Neural progenitor cell (in vitro differentiated cells): Measurements from ENCODE around the gene PACRG. TPM values are rescaled to one million over a fixed set of nuclear protein-coding genes. Genes with fewer than 3 reads are reported as not detected.

Experiments
- DNase-seq: peaks from one replicate; pipeline ENCODE4 v3.0.0-alpha.2; 2016; ENCODE audit warnings: low spot score
- H2AFZ ChIP-seq: fragments of 200-600 bp; sonication (generic); replicated peaks from 2 replicates; pipeline ENCODE4 v1.6.1; 2016; ENCODE audit warnings: antibody characterized with exemption
- H3F3A ChIP-seq: fragments of 200-600 bp; sonication (generic); 2 replicates; pipeline ENCODE4 v1.6.1; 2016; ENCODE audit warnings: antibody characterized with exemption, low read depth
- H3K27ac ChIP-seq: fragments of 200-600 bp; sonication (generic); 2 replicates; pipeline ENCODE4 v1.5.1; 2016; ENCODE audit warnings: mild to moderate bottlenecking
- H3K27me3 ChIP-seq: fragments of 200-600 bp; sonication (generic); 2 replicates; pipeline ENCODE4 v1.6.1; 2016; ENCODE audit warnings: mild to moderate bottlenecking, moderate library complexity
- H3K36me3 ChIP-seq: fragments of 200-600 bp; sonication (generic); 2 replicates; pipeline ENCODE4 v1.5.1; 2016
- H3K4me1 ChIP-seq: fragments of 200-600 bp; sonication (generic); 2 replicates; pipeline ENCODE4 v1.6.1; 2016; ENCODE audit warnings: mixed run types
- H3K4me2 ChIP-seq: fragments of 200-600 bp; sonication (generic); 2 replicates; pipeline ENCODE4 v1.6.1; 2016
- H3K4me3 ChIP-seq: fragments of 200-600 bp; sonication (generic); 2 replicates; pipeline ENCODE4 v1.5.1; 2016
- H3K79me2 ChIP-seq: fragments of 200-600 bp; sonication (generic); 2 replicates; pipeline ENCODE4 v1.6.1; 2016; ENCODE audit warnings: low read depth
- H3K9ac ChIP-seq: fragments of 200-600 bp; sonication (generic); 2 replicates; pipeline ENCODE4 v1.6.1; 2016
- H3K9me3 ChIP-seq: fragments of 200-600 bp; sonication (generic); 2 replicates; pipeline ENCODE4 v1.5.1; 2016; ENCODE audit warnings: low read depth
- H4K20me1 ChIP-seq: fragments of 200-600 bp; sonication (generic); 2 replicates; pipeline ENCODE4 v1.6.1; 2016; ENCODE audit warnings: low read depth
- H3K27ac Mint-ChIP-seq: 3 replicates; pipeline ENCODE4 v1.8.0; 2021; ENCODE audit warnings: mixed read lengths
- H3K27me3 Mint-ChIP-seq: 2 replicates; pipeline ENCODE4 v1.8.0; 2022; ENCODE audit warnings: low read depth, mild to moderate bottlenecking, inconsistent platforms, moderate library complexity, mixed read lengths; ENCODE audit not compliant: insufficient read depth
- H3K36me3 Mint-ChIP-seq: 3 replicates; pipeline ENCODE4 v1.8.0; 2021; ENCODE audit warnings: mixed read lengths
- H3K4me1 Mint-ChIP-seq: 3 replicates; pipeline ENCODE4 v1.8.0; 2021; ENCODE audit warnings: mixed read lengths
- H3K4me3 Mint-ChIP-seq: 3 replicates; pipeline ENCODE4 v1.8.0; 2021; ENCODE audit warnings: mild to moderate bottlenecking, moderate library complexity, mixed read lengths
- H3K9me3 Mint-ChIP-seq: 3 replicates; pipeline ENCODE4 v1.8.0; 2020; ENCODE audit warnings: mixed read lengths
- EZH2 ChIP-seq: fragments of 200-600 bp; sonication (generic); IDR thresholded peaks from 2 replicates; pipeline ENCODE4 v1.6.1; 2017; ENCODE audit warnings: antibody characterized with exemption, mild to moderate bottlenecking, moderate library complexity
- EZH2phosphoT487 ChIP-seq: fragments of 200-600 bp; sonication (generic); IDR thresholded peaks from 2 replicates; pipeline ENCODE4 v1.6.1; 2017; ENCODE audit warnings: antibody characterized with exemption
- total RNA-seq: library from RNA; depleted of rRNA; stranded (reverse); fragments of >200 nt; gene quantifications from 2 replicates; pipeline ENCODE4 v1.2.3, GENCODE V29; 2015; ENCODE audit warnings: low replicate concordance
- TF ChIP-seq, protein P1 (sequence below): fragments of 200-600 bp; sonication (generic); IDR thresholded peaks from 2 replicates; pipeline ENCODE4 v1.5.1; 2017; ENCODE audit warnings: antibody characterized with exemption, mild to moderate bottlenecking

PACRG gene
- total RNA-seq, 1 donor from 2014 or later = 0.30 TPM

DNA sequence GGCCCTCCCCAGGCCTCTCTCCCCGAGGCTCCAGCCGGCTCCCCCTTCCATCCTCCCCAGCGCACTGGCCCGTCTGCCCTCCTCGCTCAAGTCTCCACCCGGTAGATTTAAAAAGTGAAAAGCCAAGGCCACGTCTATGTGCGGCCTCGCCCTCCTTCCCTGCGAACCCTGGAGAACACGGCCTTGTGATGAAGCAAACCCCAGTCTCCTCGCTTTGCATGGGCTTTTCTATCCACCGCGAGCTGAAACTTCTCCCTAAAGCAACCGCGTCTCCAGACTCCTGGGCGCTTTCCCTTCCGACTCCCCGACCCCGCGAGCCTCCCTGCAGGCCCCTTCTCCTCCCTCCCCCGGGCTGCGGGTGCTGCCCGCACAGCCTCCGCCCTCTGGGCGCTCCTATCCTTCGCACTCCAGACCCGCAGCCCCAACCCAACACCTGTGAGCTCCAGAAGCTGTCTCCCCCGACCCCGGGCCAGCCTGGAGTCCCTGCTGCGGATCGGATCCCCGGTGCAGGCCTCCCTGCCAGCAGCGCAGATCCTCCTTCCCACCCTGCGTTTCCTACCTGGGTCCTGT lies 421.6 kb downstream of the PACRG start:
- H3K4me3 Mint-ChIP-seq = no peak overlapping the region
- Histone ChIP-seq H3K27ac (no peak overlapping the region), H3K9ac (no peak overlapping the region), H3K4me3 (no peak overlapping the region), H3K79me2 (no peaks in the 10 kb centered on the region), H3K27me3 (no peaks in the 10 kb centered on the region), H3K9me3 (no peaks in the 10 kb centered on the region), H4K20me1 (no peaks in the 10 kb centered on the region), H3K4me2 (no peak overlapping the region), H3F3A (no peaks in the 10 kb centered on the region), H2AFZ (no peak overlapping the region), H3K4me1 (peaks cover 31% of the 10 kb centered on the region), H3K36me3 (no peaks in the 10 kb centered on the region)
- H3K4me1 Mint-ChIP-seq = peaks cover 10% of the 10 kb centered on the region
- no peaks in the 10 kb centered on the region for H3K27me3 Mint-ChIP-seq
- no peak overlapping the region for H3K27ac Mint-ChIP-seq
- no peaks in the 10 kb centered on the region for H3K36me3 Mint-ChIP-seq
- DNase-seq = no peak
- TF ChIP-seq, protein P1, sequence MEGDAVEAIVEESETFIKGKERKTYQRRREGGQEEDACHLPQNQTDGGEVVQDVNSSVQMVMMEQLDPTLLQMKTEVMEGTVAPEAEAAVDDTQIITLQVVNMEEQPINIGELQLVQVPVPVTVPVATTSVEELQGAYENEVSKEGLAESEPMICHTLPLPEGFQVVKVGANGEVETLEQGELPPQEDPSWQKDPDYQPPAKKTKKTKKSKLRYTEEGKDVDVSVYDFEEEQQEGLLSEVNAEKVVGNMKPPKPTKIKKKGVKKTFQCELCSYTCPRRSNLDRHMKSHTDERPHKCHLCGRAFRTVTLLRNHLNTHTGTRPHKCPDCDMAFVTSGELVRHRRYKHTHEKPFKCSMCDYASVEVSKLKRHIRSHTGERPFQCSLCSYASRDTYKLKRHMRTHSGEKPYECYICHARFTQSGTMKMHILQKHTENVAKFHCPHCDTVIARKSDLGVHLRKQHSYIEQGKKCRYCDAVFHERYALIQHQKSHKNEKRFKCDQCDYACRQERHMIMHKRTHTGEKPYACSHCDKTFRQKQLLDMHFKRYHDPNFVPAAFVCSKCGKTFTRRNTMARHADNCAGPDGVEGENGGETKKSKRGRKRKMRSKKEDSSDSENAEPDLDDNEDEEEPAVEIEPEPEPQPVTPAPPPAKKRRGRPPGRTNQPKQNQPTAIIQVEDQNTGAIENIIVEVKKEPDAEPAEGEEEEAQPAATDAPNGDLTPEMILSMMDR = no peak
- TF ChIP-seq EZH2 (no peak), EZH2phosphoT487 (no peak)
- peaks cover 6% of the 10 kb centered on the region for H3K9me3 Mint-ChIP-seq

DNA sequence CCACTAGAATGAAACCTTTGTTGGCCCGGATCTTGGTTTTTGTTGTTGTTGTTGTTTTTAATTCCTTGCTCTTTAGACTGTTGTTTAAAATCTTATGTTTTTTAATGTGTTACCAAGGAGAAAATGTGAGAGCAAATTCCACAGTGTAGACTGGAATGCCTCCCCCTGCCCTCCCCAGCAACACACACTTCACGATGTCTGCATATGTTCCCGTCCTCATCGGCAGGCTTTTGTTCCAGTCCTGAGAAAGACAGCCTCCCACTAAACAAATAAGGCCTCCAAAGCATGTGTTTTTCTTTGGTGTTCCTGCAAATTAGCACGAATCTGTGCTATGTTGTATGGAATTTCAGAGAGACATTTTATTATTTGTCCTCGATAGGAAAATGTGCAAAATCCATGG lies 423.4 kb downstream of the PACRG start:
- DNase-seq = peak; percentile 52
- Mint-ChIP-seq H3K36me3 (no peaks in the 10 kb centered on the region), H3K4me3 (no peak overlapping the region), H3K27ac (peak overlapping the region; percentile 91), H3K9me3 (peaks cover 6% of the 10 kb centered on the region), H3K27me3 (no peaks in the 10 kb centered on the region), H3K4me1 (peaks cover 10% of the 10 kb centered on the region)
- H3K9me3 ChIP-seq = no peaks in the 10 kb centered on the region
- no peak overlapping the region for H3K4me3 ChIP-seq
- H4K20me1 ChIP-seq = no peaks in the 10 kb centered on the region
- no peak overlapping the region for H3K27ac ChIP-seq
- H2AFZ ChIP-seq = peak overlapping the region; percentile 66
- H3F3A ChIP-seq = no peaks in the 10 kb centered on the region
- H3K4me1 ChIP-seq = peaks cover 33% of the 10 kb centered on the region
- peak overlapping the region; percentile 28 for H3K4me2 ChIP-seq
- no peaks in the 10 kb centered on the region for H3K27me3 ChIP-seq
- H3K79me2 ChIP-seq = no peaks in the 10 kb centered on the region
- no peak overlapping the region for H3K9ac ChIP-seq
- no peaks in the 10 kb centered on the region for H3K36me3 ChIP-seq
- TF ChIP-seq EZH2phosphoT487 (no peak), EZH2 (no peak)
- TF ChIP-seq, protein P1 = no peak

DNA sequence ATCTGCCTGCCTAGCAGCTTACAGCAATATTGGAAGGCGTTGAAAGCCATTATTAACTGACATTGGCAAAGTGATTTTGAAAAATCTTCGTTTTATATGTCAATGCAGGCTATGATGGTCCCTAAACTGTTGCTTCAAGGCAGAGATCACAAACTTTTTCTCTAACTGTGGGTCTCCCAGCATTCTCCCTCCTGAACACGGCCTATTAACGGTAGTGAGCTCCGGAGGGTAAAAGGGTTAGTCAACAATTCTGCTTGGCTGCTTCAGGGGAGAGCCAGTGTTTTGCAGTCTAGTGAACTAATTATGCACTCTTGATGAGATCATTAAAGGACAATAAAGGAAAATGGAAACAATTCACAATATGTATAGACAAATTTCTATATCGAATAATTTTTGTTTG lies 424.9 kb downstream of the PACRG start:
- H3K4me1 Mint-ChIP-seq = peaks cover 10% of the 10 kb centered on the region
- peaks cover 2% of the 10 kb centered on the region for H3K27me3 Mint-ChIP-seq
- no peak for DNase-seq
- Histone ChIP-seq H4K20me1 (no peaks in the 10 kb centered on the region), H3K4me2 (no peak overlapping the region), H2AFZ (no peak overlapping the region), H3K9ac (no peak overlapping the region), H3K4me3 (no peak overlapping the region), H3K27ac (no peak overlapping the region), H3K79me2 (no peaks in the 10 kb centered on the region), H3F3A (no peaks in the 10 kb centered on the region), H3K9me3 (no peaks in the 10 kb centered on the region), H3K27me3 (no peaks in the 10 kb centered on the region), H3K36me3 (no peaks in the 10 kb centered on the region), H3K4me1 (peaks cover 33% of the 10 kb centered on the region)
- H3K9me3 Mint-ChIP-seq = peaks cover 11% of the 10 kb centered on the region
- no peak overlapping the region for H3K27ac Mint-ChIP-seq
- TF ChIP-seq EZH2phosphoT487 (no peak), EZH2 (no peak)
- TF ChIP-seq, protein P1 = no peak
- no peak overlapping the region for H3K4me3 Mint-ChIP-seq
- H3K36me3 Mint-ChIP-seq = no peaks in the 10 kb centered on the region
